SK-N-SH (cell line): ENCODE measurements around the gene MINDY4. TPM values are rescaled to one million over a fixed set of nuclear protein-coding genes. Genes with fewer than 3 reads are reported as not detected.

Source experiments
- CTCF ChIA-PET: fragments of 300-600, 350-600 bp; formaldehyde crosslinking; extraction: SDS; loops from one replicate; lab custom pipeline; 2021; lab: Yijun Ruan, JAX
- POLR2A ChIA-PET: fragments of 350-600 bp; sonication (Branson Sonifier 250); formaldehyde crosslinking; extraction: SDS; loops from one replicate; lab custom pipeline; 2020; ENCODE audit warnings: antibody characterized with exemption, inconsistent platforms; lab: Yijun Ruan, JAX
- DNase-seq: peaks from one replicate; pipeline ENCODE4 v3.0.0; 2012
- H2AFZ ChIP-seq: fragments of 200-600 bp; sonication (generic); 2 replicates; pipeline ENCODE4 v1.8.1; 2016; ENCODE audit warnings: antibody characterized with exemption, mild to moderate bottlenecking, low read depth
- H3F3A ChIP-seq: fragments of 200-600 bp; sonication (generic); replicated peaks from 2 replicates; pipeline ENCODE3; 2016; ENCODE audit warnings: antibody characterized with exemption, mild to moderate bottlenecking; ENCODE audit not compliant: insufficient read depth
- H3K27ac ChIP-seq, 2 experiments: fragments of 200-500 bp in 1 of 2; fragments of 200-600 bp in 1 of 2; sonication (Bioruptor generic) in 1 of 2; sonication (generic), shearing (Covaris generic) in 1 of 2; 2 replicates each; pipeline versions ENCODE4 v1.5.1 to v1.6.1; 2014 to 2016; ENCODE audit warnings: low read depth in 2 of 2, inconsistent platforms in 1 of 2, low read length in 1 of 2, mild to moderate bottlenecking in 1 of 2, mixed read lengths in 1 of 2
- H3K27me3 ChIP-seq: fragments of 200-600 bp; sonication (generic), shearing (Covaris generic); 2 replicates; pipeline ENCODE4 v1.6.1; 2016; ENCODE audit warnings: mixed run types; ENCODE audit not compliant: insufficient read depth
- H3K36me3 ChIP-seq, 2 experiments: fragments of 200-500 bp in 1 of 2; fragments of 200-600 bp in 1 of 2; sonication (Bioruptor generic) in 1 of 2; sonication (generic) in 1 of 2; replicated peaks in 1 of 2; 2 replicates each; pipeline versions ENCODE3 to v1.5.1; 2014 to 2016; ENCODE audit warnings: low read length in 1 of 2, mild to moderate bottlenecking in 1 of 2; ENCODE audit not compliant: insufficient read depth in 2 of 2, control insufficient read depth in 1 of 2
- H3K4me1 ChIP-seq, 2 experiments: fragments of 200-500 bp in 1 of 2; fragments of 200-600 bp in 1 of 2; sonication (Bioruptor generic) in 1 of 2; sonication (generic), shearing (Covaris generic) in 1 of 2; 2 replicates each; pipeline versions ENCODE4 v1.5.1 to v1.6.1; 2014 to 2016; ENCODE audit warnings: low read depth in 1 of 2, low read length in 1 of 2, mixed run types in 1 of 2; ENCODE audit not compliant: insufficient read depth in 2 of 2, control insufficient read depth in 1 of 2
- H3K4me2 ChIP-seq: fragments of 200-600 bp; sonication (generic), shearing (Covaris generic); 2 replicates; pipeline ENCODE4 v1.6.1; 2017; ENCODE audit warnings: mixed run types
- H3K4me3 ChIP-seq, 2 experiments: fragments of 200-500 bp in 1 of 2; fragments of 200-600 bp in 1 of 2; sonication (Bioruptor generic) in 1 of 2; sonication (generic), shearing (Covaris generic) in 1 of 2; 2 replicates each; pipeline versions ENCODE4 v1.5.1 to v1.8.1; 2014 to 2016; ENCODE audit warnings: low read depth in 2 of 2, inconsistent platforms in 1 of 2, low read length in 1 of 2, mild to moderate bottlenecking in 1 of 2, mixed read lengths in 1 of 2, moderate library complexity in 1 of 2
- H3K79me2 ChIP-seq: fragments of 200-600 bp; sonication (generic); 2 replicates; pipeline ENCODE4 v1.8.1; 2017; ENCODE audit warnings: mild to moderate bottlenecking; ENCODE audit not compliant: insufficient read depth
- H3K9ac ChIP-seq: fragments of 200-600 bp; sonication (generic); 2 replicates; pipeline ENCODE4 v1.6.1; 2017; ENCODE audit warnings: mixed run types
- H3K9me2 ChIP-seq: fragments of 200-600 bp; sonication (generic); 2 replicates; pipeline ENCODE4 v1.6.1; 2017; ENCODE audit warnings: mixed run types
- H3K9me3 ChIP-seq: fragments of 200-600 bp; sonication (generic); 2 replicates; pipeline ENCODE4 v1.6.1; 2017; ENCODE audit warnings: mixed run types, mild to moderate bottlenecking, moderate library complexity
- H4K20me1 ChIP-seq: fragments of 200-600 bp; sonication (generic); 2 replicates; pipeline ENCODE4 v1.6.1; 2017; ENCODE audit warnings: mild to moderate bottlenecking, mixed run types; ENCODE audit not compliant: insufficient read depth
- CHD2 ChIP-seq: fragments of 150-350 bp; IDR thresholded peaks from 2 replicates; pipeline ENCODE4 v1.6.1; 2018; ENCODE audit warnings: low read length; ENCODE audit not compliant: partially characterized antibody
- ELF1 ChIP-seq: IDR thresholded peaks from 2 replicates; pipeline ENCODE4 v1.4.0; 2012
- EP300 ChIP-seq, 2 experiments: IDR thresholded peaks; 2 replicates each; pipeline versions ENCODE4 v1.4.0 to v1.6.1; 2012; ENCODE audit warnings: borderline replicate concordance in 1 of 2, low read depth in 1 of 2, low read length in 1 of 2
- GABPA ChIP-seq: IDR thresholded peaks from 2 replicates; pipeline ENCODE4 v1.4.0; 2012; ENCODE audit warnings: low read depth, mild to moderate bottlenecking
- MXI1 ChIP-seq: IDR thresholded peaks from 2 replicates; pipeline ENCODE4 v1.6.1; 2012; ENCODE audit warnings: mild to moderate bottlenecking, low read depth, low read length, improper control_type of control experiment
- NFIC ChIP-seq: IDR thresholded peaks from 2 replicates; pipeline ENCODE4 v1.4.0; 2012; ENCODE audit warnings: borderline replicate concordance
- RFX5 ChIP-seq: IDR thresholded peaks from 2 replicates; pipeline ENCODE4 v1.6.1; 2012; ENCODE audit warnings: mild to moderate bottlenecking, improper control_type of control experiment, low read length
- RXRA ChIP-seq: IDR thresholded peaks from 2 replicates; pipeline ENCODE4 v1.4.0; 2012; ENCODE audit warnings: low read depth, mild to moderate bottlenecking, borderline replicate concordance
- WGBS: methylation state at CpG from one replicate; pipeline ENCODE4 v1.1.6; 2017; ENCODE audit warnings: low lambda C conversion rate; 5-methylcytosine and 5-hydroxymethylcytosine counted together
- polyA plus RNA-seq, 3 experiments: library from polyadenylated mRNA; depleted of rRNA; stranded (reverse); fragments of >200 nt; gene quantifications; 2 replicates each; pipeline ENCODE4 v1.2.3, GENCODE V29; 2012
- TF ChIP-seq, protein P1 (sequence below): IDR thresholded peaks from 2 replicates; pipeline ENCODE4 v1.4.0; 2012; ENCODE audit warnings: low read depth, borderline replicate concordance
- TF ChIP-seq, protein P2 (sequence below): fragments of 150-350 bp; IDR thresholded peaks from 2 replicates; pipeline ENCODE4 v1.6.1; 2017; ENCODE audit warnings: antibody characterized with exemption, low read length, low read depth, borderline replicate concordance

MINDY4 gene
- polyA plus RNA-seq, 1 of the 3 experiments (the other 2 are of a cell fraction), result 1.8 TPM

DNA sequence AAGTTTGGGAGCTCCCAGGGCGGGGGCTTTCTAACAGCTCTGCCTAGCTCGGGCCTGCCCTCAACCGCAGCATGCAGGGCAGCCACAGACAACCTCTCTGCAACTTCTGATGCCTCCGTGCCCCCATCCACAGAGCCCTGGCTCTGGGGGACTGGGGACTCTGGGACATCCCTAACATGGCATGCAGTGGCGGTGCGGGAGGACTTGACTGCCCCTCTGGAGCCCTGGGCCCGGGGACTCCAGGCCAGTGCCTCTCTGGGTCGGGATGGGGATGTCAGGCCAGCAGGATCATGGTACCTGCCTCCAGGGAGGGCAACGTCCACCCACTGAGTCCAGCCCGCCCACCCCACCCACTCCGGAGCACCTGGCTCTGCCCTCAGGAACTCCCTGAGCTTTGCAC, 139.9 kb downstream of the MINDY4 start:
- ChIA-PET CTCF (interaction anchor here (0.6 to 10.9 kb wide), 7 partner anchors 15 to 223 kb away, joined by 3 to 84 read pairs (median 5); no protein-coding TSS in a partner anchor), POLR2A (no interaction called here)
- H3K27ac ChIP-seq, result peak overlapping the region in 1 of 2 experiments; percentile 86; a peak in 1 of 4 replicates
- H3K4me1 ChIP-seq, result peaks cover 17 to 80% of the 10 kb centered on the region in 2 experiments; a peak in 3 of 4 replicates
- TF ChIP-seq, protein P1, sequence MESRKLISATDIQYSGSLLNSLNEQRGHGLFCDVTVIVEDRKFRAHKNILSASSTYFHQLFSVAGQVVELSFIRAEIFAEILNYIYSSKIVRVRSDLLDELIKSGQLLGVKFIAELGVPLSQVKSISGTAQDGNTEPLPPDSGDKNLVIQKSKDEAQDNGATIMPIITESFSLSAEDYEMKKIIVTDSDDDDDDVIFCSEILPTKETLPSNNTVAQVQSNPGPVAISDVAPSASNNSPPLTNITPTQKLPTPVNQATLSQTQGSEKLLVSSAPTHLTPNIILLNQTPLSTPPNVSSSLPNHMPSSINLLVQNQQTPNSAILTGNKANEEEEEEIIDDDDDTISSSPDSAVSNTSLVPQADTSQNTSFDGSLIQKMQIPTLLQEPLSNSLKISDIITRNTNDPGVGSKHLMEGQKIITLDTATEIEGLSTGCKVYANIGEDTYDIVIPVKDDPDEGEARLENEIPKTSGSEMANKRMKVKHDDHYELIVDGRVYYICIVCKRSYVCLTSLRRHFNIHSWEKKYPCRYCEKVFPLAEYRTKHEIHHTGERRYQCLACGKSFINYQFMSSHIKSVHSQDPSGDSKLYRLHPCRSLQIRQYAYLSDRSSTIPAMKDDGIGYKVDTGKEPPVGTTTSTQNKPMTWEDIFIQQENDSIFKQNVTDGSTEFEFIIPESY, result no peak
- TF ChIP-seq ELF1 (no peak), NFIC (no peak)
- no peaks in the 10 kb centered on the region for H3K36me3 ChIP-seq
- no peak overlapping the region for H3K4me3 ChIP-seq
- H3K4me2 ChIP-seq, result no peak overlapping the region
- DNase-seq, result no peak
- H3K9me3 ChIP-seq, result no peaks in the 10 kb centered on the region
- WGBS, result 70% methylated on average over 4 of the region's 11 CpGs
- no peaks in the 10 kb centered on the region for H3K9me2 ChIP-seq
- H3F3A ChIP-seq, result peaks cover 4% of the 10 kb centered on the region
- H3K9ac ChIP-seq, result no peak overlapping the region
- H2AFZ ChIP-seq, result no peak overlapping the region
- no peaks in the 10 kb centered on the region for H3K79me2 ChIP-seq
- no peaks in the 10 kb centered on the region for H3K27me3 ChIP-seq
- H4K20me1 ChIP-seq, result no peaks in the 10 kb centered on the region

DNA sequence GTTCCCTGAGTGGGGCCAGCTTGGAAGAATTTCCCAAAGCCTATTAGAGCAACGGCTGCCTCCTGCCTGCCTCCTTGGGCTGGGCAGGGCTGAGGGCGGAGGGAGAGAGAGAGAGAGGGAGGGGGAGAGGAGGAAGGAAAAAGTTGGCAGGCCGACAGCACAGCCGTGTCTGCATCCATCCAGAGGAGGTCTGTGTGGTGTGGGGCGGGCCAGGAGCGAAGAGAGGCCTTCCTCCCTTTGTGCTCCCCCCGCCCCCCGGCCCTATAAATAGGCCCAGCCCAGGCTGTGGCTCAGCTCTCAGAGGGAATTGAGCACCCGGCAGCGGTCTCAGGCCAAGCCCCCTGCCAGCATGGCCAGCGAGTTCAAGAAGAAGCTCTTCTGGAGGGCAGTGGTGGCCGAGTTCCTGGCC, 140.3 kb downstream of the MINDY4 start, which contains the start of gene AQP1:
Gene AQP1, plus strand, starts transcription at position 293 of the 409 bp plus-strand sequence. Its CDS starts 57 bp downstream, at position 350.
- Histone ChIP-seq H2AFZ (no peak within 1 kb of the TSS), H3K79me2 (no peaks in the 10 kb centered on the region), H4K20me1 (no peaks in the 10 kb centered on the region), H3K9ac (no peak within 1 kb of the TSS), H3K9me3 (no peaks in the 10 kb centered on the region), H3K9me2 (no peaks in the 10 kb centered on the region), H3K4me2 (0 out of 2 replicates have a peak within 1 kb of the TSS, but pooled peaks have one; percentile 11), H3K27me3 (no peaks in the 10 kb centered on the region), H3K4me1 (peaks cover 13 to 79% of the 10 kb centered on the region in 2 experiments; a peak in 3 of 4 replicates), H3K4me3 (no peak within 1 kb of the TSS; a peak in 1 of 4 replicates), H3K36me3 (no peaks in the 10 kb centered on the region)
- DNase-seq, result peak; percentile 67
- ChIA-PET POLR2A (no interaction called here), CTCF (interaction anchor here (0.6 to 10.9 kb wide), 8 partner anchors 13 to 223 kb away, joined by 3 to 84 read pairs (median 6); no protein-coding TSS in a partner anchor)
- 74% methylated on average over 12 of the region's 12 CpGs for WGBS
- TF ChIP-seq GABPA, result no peak
- TF ChIP-seq CHD2, result no peak
- TF ChIP-seq MXI1, result no peak
- no peak for TF ChIP-seq EP300 (IDR thresholded peaks at IDR 0.05; ENCODE audit: borderline replicate concordance in 1 of 2, low read depth in 1 of 2, low read length in 1 of 2)
- TF ChIP-seq RFX5, result no peak
- TF ChIP-seq RXRA, result no peak
- TF ChIP-seq, protein P2, sequence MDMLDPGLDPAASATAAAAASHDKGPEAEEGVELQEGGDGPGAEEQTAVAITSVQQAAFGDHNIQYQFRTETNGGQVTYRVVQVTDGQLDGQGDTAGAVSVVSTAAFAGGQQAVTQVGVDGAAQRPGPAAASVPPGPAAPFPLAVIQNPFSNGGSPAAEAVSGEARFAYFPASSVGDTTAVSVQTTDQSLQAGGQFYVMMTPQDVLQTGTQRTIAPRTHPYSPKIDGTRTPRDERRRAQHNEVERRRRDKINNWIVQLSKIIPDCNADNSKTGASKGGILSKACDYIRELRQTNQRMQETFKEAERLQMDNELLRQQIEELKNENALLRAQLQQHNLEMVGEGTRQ, result no peak
- TF ChIP-seq, all 33 proteins: peak for 0
- no peaks in the 10 kb centered on the region for H3F3A ChIP-seq
- peak within 1 kb of the TSS in 1 of 2 experiments; percentile 86; a peak in 2 of 4 replicates for H3K27ac ChIP-seq
